Astrocyte of the cerebellum (primary cell): ENCODE results near the gene R3HDM4.

Experiments
- DNase-seq: peaks from one replicate; pipeline ENCODE4 v3.0.0-alpha.2; 2011; ENCODE audit warnings: low read depth
- H3K4me3 ChIP-seq: 2 replicates; pipeline ENCODE4 v1.5.1; 2011; ENCODE audit warnings: mild to moderate bottlenecking, low read depth, low read length, moderate library complexity
- in situ Hi-C: cut with HindIII; loops from 2 replicates; pipeline ENCODE4 v1.10.0; 2017; ENCODE audit warnings: low sequenced_read_pairs
- TF ChIP-seq, protein P1 (sequence below): IDR thresholded peaks from 2 replicates; pipeline ENCODE4 v1.5.1; 2012; ENCODE audit warnings: low read length, low read depth, moderate library complexity, mild to moderate bottlenecking; ENCODE audit errors: missing control alignments

R3HDM4 gene

DNA sequence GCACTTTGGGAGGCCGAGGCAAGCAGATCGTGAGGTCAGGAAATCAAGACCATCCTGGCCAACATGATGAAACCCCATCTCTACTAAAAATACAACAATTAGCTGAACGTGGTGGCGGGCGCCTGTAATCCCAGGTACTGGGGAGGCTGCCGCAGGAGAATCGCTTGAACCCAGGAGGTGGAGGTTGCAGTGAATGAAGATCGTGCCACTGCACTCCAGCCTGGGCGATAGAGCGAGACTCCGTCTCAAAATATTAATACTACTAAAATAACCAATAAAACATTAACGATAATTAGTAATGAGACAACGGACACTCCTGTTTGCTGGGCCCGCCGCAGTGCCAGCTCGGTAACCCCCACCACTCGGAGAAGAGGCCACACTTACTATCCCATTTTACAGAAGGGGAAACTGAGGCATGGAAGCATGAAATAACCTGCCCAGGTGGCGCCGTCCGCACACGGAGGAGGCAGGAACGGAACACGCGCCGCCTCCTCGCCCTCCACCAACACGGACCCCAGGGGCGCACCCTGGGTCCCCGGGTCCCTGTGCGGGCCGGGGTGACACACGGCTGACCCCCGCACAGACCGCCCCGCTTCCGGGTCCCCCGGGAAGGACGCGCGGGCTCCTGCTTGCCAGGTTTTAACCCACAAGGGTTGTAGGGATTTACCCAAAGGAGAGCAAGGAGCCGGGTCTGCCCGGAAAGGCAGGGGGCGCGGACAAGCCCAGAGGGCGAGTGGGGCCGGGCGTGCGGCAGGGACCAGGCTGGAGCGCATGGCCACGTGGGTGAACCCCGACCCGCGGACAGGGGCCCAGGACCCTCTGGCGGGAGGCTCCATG lies 1.6 kb downstream of the R3HDM4 start:
- in situ Hi-C loops, result no loop called here
- H3K4me3 ChIP-seq, result peak overlapping the region; percentile 26
- DNase-seq, result no peak
- TF ChIP-seq, protein P1, sequence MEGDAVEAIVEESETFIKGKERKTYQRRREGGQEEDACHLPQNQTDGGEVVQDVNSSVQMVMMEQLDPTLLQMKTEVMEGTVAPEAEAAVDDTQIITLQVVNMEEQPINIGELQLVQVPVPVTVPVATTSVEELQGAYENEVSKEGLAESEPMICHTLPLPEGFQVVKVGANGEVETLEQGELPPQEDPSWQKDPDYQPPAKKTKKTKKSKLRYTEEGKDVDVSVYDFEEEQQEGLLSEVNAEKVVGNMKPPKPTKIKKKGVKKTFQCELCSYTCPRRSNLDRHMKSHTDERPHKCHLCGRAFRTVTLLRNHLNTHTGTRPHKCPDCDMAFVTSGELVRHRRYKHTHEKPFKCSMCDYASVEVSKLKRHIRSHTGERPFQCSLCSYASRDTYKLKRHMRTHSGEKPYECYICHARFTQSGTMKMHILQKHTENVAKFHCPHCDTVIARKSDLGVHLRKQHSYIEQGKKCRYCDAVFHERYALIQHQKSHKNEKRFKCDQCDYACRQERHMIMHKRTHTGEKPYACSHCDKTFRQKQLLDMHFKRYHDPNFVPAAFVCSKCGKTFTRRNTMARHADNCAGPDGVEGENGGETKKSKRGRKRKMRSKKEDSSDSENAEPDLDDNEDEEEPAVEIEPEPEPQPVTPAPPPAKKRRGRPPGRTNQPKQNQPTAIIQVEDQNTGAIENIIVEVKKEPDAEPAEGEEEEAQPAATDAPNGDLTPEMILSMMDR, result no peak

DNA sequence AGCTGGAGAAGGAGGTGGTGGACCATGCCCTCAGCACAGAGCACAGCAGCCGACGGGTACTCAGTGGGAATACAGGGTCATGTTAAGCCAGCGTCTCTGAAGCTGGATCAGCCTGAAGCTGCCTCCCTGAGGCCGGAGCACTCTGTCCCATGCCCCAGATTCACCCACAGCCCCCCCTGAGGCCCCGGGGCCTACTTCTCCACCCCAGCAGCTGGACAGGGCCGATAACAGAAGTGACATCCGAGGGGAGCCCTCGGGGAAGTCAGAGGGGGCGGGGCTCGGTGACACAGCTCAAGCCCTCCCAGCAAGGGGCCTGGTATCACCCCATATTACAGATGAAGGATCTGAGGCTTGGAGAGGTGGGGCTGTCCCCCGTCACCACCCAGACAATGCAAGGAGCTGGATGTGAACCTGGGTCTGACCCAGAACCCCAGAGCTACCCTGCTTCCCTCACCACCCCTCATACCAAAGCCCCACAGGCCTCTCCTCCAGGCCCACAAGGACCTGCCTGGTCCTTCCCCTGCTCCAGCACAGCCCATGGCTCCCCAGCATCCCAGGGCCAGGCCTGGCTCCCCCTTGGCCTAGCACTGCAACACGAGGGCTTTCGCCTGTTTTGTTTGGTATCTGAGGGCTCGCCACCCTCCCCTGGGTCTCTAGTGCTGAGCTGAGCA lies 5.7 kb downstream of the R3HDM4 start:
- no peak overlapping the region for H3K4me3 ChIP-seq
- DNase-seq, result no peak
- in situ Hi-C loops, result no loop called here
- TF ChIP-seq, protein P1, result no peak

DNA sequence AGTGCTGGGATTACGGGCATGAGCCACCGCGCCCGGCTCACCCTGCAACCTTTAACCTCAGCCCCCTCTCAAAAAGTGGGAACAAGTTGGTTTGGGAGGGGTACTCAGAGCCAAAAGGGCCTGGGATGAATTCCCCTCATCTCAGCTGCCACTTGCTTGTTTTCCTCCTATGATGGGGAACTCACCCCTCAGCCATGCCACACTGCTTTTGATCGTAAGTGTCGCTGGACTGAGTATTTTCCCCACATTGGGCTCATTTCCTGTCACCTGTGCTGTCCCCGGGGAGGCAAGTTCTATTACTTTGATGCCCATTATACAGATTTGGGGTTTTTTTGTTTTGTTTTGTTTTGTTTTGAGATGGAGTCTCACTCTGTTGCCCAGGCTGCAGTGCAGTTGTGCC lies 6.5 kb downstream of the R3HDM4 start:
- in situ Hi-C loops, result no loop called here
- no peak for DNase-seq
- TF ChIP-seq, protein P1, result no peak
- H3K4me3 ChIP-seq, result no peak overlapping the region

DNA sequence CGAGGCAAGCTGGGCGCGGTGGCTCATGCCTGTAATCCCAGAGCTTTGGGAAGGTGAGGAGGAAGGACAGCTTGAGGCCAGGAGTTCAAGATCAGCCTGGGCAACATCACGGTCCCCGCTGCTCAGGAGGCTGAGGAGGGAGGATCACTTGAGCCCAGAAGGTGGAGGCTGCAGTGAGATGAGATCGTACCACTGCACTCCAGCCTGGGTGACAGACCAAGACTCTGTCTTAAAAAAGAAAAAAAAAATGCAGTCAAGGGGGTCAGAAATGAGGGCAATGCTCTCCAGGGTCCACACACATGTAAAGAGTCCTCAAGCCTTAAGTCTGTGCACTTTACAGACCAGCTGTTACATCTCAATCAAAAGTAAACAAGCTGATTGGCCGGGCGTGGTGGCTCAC lies 8.5 kb downstream of the R3HDM4 start:
- in situ Hi-C loops, result no loop called here
- DNase-seq, result no peak
- no peak overlapping the region for H3K4me3 ChIP-seq
- TF ChIP-seq, protein P1, result no peak

DNA sequence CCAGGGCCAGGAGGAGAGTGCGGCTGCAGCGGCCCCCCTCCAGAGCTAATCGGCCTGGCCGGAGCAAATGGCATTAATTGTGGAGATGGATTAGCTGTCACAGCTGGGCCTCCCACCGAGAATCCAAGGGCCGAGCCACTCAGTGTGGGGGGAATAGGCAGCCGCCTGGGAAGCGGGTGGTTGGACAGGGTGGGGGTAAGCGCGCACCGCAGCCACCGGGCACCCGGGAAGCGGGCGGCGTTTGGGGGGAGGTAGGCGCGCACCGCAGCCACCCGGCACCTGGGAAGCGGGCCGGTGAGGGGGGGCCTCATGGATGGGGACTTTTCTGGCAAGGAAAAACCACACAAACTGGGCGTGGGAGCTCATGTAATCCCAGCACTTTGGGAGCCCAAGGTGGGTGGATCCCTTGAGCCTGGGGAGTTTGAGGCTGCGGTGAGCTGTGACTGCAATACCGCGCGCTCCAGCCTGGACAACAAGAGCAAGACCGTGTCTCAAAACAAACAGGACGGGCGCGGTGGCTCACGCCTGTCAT lies 9.7 kb downstream of the R3HDM4 start:
- in situ Hi-C loops, result no loop called here
- no peak overlapping the region for H3K4me3 ChIP-seq

DNA sequence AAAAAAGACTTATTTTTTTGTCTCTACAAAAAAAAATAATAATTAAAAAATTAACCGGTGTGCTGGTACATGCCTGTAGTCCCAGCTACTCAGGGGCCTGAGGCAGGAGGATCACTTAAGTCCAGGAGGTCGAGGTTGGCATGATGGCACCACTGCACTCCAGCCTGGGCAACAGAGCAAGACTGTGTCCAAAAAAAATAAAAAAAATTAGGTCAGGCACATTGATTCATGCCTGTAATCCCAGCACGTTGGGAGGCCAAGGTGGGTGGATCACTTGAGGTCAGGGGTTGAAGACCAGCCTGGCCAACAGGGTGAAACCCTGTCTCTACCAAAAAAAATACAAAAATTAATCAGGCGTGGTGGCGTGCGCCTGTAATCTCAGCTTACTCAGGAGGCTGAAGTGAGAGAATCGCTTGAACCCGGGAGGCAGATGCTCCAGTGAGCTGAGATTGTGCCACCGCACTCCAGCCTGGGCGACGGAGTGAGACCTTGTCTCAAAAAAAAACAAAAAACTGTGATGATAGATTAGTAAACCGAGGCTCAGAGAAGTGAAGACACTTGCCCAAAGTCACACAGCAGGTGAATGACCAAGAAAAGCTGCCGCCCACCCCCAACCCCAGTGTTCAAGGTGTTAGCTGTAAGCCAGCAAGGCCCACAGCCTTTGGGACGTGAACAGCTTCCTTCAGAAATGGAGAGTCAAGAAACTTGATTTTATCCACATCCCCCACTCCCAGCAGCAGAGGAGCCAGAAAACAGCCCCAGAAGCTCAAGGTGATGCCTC lies 10.4 kb downstream of the R3HDM4 start:
- in situ Hi-C loops, result no loop called here
- DNase-seq, result no peak
- H3K4me3 ChIP-seq, result no peak overlapping the region
- TF ChIP-seq, protein P1, result no peak

More for the DNA sequence above, 9.7 kb downstream of the R3HDM4 start:
- peak; percentile 23 for DNase-seq
- TF ChIP-seq, protein P1, result no peak
